Activated CD4-positive, CD25-positive, alpha-beta regulatory T cell treated with anti-CD3 and anti-CD28 coated beads, Interleukin-2, amount 50 U/mL, for 24 hours (primary cell): ENCODE data around the gene C6orf141.

ENCODE experiments used
- ATAC-seq, 2 donors: fragments of 150-1000 bp; cut with Tn5 transposase; one replicate each; pipeline ENCODE4 v1.10.0; 2021; ENCODE audit warnings: mild to moderate bottlenecking in 1 of 2, moderate library complexity in 1 of 2

Gene C6orf141

DNA sequence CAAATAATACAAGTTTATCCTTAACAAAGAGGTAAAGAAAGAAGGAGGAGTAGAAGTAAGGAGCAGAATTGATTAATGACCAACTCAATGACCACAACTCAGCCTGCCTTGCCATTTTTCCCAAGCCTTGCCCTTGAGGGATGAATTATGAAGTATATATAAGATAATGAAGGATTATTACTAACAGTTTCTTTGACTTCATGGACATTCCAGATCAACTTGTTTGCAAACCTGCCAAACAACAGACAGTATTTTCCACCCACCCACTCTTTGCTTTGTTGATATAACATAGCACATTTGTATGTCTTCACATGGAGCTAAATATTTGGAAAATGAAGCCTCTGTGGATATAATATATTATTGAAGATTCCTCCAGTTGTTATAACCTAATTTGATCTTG lies 9.9 kb upstream of the C6orf141 start:
- ATAC-seq, result no peak

DNA sequence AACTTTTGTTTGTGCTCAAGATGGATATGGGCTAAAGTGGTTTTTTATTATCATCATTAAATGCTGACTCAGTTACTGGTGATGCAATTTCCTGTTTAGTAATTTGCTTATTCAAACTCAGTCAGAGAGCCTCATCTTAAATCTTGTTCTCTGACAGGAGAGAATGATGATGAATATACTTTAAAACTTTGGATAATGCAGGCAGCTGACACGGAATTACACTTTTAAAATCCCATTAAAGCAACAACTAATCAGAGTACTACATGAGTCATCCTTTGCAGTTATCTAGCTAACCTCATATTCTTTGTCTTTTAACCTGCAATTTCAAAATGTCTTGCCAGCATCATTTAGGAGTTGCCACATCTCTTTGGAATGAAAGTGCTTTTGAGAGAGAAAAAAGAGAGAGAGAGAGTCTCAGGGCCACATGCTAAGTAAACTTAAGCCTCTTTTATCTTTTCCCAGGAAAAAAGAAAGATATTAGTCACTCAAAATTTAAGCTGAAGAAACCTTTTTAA lies 9.2 kb upstream of the C6orf141 start:
- no peak for ATAC-seq

DNA sequence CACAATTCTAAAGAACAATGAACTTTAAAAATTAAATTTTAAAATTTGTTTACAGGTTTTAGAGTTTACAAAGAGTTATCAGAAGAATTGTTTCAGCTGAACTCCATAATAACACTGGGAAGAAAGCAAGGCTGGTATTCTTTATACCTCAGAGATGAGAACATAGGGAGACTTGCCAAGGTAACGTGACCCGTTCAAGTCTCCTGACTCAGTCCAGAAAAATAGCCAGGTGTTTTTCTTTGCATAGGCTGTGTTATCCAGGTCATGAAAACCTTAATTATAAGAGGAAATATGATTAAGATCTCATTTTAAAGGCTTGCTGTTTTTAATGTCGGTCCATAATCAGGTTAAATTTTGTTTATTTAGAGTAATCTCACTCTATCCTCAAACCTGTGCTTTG lies 8.5 kb upstream of the C6orf141 start:
- ATAC-seq, result no peak

DNA sequence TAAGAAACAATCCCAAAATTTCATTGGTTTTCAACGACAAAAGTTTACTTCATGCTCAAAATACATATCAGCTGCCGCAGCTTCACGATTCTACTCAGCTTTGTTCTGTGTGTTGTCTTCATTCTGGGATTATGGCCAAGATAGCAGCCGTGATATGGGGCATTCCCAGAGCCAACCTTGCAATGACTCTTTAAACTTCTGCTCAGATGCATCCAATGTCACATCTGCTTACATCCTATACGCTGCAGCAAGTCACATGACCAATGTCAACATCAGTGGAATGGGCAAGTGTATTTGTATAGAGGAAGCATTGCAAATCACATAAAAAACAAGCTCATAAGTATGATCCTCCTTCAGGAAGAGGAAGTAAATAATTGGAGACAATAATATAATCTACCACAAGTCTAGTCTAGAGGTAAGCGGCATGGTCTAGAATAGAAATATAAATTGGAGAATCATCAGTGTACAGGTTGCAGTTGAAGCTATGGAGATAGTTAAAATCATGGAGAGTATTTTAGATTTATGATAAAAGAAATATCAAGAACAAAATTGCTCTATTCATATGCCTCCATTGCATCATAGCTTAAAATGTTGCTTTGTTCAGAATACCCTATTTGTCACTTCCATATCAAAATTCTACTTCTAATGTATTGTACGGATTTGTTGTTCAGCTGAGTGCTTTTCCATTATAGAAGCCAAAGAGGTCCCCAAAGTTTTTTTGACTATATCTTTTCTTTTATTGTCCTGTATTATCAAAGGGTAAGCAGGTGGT lies 7.2 kb upstream of the C6orf141 start:
- ATAC-seq, result no peak

DNA sequence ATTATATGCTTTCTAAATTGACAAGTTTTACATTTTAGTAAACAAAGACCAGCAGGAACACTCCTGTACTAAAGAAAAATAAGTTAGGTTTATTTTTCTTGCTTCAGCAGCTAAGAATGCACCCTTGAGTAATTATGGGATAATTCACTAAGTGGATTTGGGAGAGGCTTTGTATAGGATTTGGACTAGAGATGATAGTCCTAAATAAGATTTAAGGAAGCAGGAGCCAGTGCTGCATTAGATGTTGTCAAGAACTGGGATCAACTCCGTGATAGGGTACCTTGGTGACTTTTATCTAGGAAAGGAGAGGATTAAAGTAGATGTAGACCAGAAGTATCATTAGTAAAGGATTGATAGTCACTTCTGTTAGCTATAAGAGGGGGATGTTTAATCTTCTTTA lies 4.1 kb upstream of the C6orf141 start:
- no peak for ATAC-seq

DNA sequence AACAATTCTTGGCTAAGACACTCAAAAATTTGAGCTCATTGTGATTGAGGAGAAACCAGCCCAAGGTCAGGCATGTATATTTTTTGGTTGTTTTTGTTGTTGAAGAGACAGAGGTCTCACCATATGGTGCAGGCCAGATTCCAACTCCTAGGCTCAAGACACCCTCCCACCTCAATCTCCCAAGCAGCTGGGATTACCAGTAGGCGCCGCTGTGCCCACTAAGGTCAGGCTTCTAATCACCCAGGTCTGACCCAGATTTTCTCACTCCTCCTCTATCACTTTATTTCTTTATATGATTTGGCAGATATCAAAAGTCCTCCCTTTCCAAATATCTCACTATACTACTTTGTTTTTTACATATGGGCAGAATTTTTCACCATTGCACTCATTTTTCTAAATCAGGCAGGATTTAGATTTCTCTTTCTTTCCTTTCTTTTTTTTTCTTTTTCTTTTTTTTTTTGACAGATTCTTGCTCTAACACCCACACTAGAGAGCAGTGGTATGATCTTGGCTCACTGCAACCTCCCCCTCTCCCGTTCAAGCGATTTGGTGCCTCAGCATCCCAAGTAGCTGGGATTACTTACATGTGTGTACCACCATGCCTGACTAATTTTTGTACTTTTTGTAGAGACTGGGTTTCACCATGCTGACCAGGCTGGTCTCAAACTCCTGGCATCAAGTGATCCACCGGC lies 1.7 kb upstream of the C6orf141 start:
- no peak for ATAC-seq

DNA sequence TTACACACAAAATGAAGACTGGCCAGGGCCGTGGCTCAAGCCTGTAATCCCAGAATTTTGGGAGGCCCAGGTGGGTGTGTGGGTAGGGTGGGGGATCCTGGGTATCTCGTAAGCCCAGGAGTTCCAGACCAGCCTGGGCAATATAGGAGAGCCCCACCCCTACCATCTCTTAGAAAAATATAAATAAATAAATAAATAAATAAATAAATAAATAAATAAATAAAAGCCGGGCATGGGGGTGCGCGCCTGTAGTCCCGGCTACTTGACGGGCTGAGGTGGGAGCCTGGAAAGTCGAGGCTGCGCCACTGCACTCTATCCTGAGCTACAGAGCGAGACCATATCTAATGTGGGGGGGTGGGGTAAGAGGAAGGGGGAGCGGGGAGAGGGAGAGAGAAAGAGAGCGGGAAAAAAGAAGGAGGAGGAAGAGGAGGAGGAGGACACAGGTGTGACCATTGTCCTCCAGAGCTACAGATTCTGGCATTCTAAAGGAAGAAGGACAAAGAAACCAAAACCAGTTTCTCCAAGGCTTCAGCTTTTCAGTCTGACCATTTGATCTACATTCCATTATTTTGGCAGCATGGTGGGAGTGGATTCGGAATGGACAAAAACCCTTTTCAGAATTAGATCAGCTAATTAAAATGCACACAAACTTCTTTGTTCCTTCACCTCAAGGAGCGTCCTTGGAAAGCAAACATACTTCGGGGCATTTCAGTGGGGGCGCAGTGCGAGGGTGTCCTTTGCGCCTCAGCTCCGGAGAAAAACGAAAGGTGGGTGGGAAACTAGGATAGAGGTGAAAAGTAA lies 577 bp upstream of the C6orf141 start:
- no peak for ATAC-seq

DNA sequence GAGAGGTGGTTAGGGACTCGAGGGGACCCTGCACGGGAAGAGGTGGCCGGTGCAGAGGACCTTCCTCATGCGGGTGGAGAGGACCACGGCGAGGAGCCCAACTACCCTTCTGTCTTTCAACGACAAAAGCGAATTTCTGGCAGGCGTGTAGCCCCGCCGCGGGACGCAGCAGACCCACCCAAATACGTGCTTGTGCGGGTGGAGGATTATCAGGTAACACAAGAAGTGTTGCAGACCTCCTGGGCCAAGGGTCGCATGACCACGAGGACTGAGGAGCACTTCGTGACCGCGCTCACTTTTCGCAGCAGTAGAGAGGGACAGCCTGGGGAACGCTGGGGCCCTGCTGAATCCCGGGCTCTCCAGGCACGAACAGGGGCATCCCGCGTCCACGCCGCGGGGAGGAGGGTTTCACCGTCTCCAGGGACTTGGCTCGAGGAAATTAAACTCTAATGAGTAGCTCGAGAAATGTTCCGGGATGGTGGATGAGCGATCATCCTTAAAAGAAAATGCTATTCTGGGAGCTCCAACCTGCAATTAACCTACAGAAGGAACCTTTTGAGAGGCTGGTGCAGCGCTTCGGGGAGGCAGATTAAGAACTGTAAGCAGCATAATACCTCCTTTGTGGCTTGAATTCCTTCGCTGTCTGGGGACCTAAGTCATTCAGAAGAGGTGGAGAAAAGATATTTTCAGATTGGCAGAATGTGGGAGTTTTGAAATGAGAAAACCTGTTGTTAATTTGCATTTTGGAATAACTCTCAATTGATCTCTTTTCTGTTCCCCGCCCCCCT lies 804 bp downstream of the C6orf141 start:
- ATAC-seq, result peak in 1 of 2 donors; percentile 10

DNA sequence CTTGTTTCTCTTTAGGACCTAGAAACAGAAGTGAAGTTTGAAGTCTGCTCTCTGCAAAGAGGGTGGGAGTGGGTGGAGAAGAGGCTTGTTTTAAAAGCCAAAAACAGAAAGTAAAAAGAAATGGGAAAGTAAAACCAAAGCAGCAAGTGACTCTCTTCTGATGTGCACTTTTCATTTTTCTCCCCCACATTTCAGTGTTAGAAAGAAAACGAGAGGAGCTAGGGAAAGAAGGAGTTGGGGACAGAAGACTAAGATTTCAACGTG lies 1.3 kb downstream of the C6orf141 start:
- ATAC-seq, result no peak

DNA sequence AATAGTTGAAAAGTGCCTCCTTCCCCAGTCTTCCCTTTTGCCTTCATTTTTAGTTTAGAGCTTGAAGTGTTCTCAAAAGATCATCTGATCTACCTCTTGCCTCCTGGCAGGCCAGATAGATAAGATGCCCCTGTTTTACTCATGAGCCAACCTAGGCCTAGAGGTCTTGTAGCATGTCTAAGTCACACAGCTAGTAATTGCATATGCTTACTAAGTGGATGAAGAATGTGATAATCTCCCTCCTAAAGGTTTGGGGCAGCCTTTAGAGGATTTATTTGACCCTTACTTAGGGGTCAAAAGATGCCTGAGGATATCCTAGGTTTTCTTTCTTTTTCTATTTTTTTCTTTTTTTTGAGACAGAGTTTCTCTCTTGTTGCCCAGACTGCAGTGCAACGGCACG lies 2.1 kb downstream of the C6orf141 start:
- ATAC-seq, result no peak

DNA sequence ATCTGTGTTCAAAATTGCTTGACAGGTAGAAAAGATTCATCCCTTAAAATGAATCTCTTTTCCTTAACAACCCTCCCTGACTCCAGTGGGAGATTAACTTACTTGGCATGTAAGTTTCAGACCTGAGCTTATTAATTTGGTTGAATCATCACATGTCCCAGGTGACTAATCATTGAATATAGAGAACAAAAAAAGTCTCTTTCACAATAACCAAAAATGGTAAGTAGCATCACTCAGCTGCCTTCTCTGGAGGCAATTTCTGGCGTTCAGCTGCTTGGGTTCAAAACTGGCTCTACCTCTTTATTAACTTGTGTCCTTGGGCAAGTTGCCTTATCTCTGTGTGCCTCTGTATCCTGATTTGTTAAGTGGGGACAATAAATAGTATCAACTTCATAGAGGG lies 2.9 kb downstream of the C6orf141 start:
- ATAC-seq, result no peak

DNA sequence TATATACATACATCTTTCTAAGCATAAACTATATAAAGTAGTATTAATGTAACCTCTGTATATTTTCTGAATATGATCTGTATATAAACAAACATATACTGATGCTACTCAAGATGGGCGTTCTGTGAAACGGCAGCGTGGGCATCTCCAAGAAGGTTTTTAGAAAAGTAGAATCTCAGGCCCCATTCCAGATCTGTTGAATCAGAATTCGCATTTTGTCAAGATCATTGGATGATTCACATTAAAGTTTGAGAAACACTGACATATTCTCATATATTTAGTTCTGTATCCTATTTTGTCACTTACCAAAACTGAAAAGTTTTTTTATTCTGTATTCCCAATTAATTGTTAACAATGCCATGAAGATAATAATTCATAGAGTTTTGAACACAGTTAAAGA lies 5.5 kb downstream of the C6orf141 start:
- no peak for ATAC-seq

DNA sequence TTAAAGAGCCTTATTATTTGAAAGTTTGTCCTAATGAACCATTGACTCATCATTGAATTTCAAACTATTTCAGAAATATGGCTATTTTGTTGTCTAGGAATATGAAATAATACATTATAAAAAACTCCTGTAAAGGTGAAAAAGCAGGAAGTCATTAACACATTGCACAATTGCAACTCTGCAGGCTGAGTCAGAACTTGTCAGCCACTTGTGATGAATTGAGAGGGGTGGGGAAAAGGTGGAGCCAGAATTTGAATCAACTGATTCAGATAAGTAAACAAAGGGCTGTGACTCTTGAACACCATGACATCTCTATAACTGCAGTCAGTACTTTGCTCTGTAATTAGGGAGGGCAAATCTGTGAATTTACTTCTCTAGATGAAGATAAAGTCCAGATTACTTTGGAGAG lies 6.0 kb downstream of the C6orf141 start:
- peak in 1 of 2 donors; percentile 45 for ATAC-seq

DNA sequence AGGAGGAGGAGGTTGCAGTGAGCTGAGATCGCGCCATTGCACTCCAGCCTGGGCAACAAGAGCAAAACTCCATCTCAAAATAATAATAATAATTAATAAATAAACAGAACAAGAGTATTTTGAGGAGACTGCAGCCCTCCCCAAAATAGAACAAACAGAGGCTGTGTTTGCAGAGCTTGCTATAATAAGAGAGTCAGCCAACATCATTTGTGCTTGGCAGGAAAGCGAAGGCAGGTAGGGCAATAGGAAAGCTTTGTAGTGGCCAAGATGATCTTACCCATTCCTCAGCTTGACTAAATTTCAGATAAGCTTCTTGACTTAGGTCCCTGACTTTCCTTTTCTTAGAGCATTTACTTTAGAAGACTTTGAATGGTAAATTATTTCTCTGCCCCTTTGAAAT lies 6.7 kb downstream of the C6orf141 start:
- ATAC-seq, result no peak

DNA sequence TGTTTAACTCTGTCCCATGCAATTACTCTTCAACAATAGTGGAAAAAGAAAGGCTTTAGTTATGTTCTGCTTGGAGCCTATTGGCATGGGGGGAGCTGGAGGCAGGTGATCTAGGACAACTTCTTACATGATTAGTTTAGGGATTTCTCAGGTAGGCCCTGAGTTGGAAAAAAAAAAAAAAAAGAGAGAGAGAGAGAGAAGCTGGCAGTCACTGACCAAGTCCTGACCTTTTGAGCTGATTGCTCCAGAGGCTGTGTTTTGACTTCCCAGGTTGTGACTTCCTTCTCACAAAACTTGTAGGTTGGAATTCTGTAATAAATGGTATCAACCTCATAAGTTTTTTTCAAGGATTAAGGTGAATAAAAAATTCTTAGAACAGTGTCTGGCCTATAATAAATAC lies 7.8 kb downstream of the C6orf141 start:
- no peak for ATAC-seq

DNA sequence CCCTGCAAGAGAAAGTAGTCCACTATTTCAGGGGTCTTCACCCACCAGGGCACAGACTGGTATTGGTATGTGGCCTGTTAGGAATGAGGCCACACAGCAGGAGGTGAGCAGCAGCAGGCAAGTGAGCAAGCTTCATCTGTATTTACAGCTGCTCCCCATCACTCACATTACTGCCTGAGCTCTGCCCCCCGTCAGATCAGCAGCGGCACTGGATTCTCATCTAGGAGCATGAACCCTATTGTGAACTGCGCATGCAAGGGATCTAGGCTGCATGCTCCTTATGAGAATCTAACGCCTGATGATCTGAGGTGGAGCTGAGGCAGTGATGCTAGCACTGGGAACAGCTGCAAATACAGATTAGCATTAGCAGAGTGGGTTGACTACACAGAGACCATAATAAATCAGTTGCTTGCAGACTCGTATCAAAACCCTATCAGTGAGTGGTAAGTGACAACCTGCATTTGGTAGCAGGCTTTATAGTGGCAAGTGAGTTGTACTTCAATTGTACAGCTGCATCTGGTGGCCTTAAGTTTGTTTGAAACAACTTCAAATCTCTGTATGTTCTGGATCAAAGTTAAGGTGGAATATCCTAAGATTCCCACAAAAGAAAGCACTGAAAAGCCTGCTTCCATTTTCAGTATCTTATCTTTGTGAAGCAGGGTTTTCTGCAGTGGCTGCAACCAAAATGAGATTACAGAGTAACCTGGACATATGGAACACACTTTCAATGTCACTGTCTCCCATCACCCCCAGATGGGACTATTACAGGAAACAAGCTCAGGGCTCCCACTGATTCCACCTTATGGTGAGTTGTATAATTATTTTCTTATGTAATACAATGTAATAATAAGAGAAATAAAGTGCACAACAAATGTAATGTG lies 12.8 kb downstream of the C6orf141 start:
- ATAC-seq, result no peak

DNA sequence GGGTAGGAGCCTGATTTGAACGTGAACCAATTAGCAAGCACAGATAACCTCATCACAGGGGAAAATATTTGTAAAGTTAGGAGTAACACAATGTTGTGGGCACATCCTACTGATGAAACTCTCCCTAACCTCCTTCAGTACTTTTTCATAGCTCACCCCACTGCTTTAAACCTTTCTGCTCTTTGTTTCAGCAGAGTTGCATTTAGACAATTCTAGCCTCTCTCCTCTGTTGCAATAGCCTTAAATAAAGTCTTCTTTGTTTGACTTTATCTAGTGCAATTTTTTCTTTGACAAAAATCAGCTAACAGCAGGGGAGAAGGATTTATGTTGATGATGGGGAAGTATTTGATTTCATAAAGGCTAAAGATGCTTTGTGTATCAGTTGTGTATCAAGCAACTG lies 14.1 kb downstream of the C6orf141 start:
- no peak for ATAC-seq

DNA sequence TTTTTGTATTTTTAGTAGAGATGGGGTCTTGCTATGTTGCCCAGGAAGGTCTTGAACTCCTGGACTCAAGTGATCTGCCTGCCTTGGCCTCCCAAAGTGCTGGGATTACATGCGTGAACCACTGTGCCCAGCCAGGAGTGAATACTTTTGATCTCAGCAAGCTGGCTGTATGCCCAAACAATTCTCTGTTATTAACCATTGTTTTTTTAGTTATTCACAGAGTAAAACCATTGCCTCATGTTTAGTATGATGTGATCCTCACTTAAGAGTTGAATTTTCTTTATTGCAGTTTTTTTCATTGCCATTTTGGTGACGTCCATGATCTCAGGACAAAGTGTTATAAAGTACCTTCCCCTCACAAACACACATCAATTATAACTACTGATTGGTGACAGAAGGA lies 14.8 kb downstream of the C6orf141 start:
- no peak for ATAC-seq

DNA sequence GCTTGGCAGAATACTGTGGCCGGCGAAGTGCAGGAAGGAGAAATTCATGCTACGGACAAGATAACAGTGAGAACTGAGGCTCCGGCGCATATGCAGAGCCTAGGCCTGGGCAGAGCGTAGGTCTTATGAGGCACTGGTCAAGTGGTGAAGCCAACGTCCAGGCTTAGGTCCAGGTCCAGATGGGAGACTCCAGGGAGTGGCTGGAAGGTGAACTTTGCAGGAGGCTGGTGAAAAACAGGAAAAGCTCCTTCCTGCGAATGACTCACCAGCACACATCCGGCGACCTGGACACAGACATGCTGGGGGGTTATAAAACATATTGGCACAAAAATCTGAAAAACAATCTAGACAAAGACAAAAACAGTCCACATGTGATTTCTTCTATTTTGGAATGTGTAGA lies 15.4 kb downstream of the C6orf141 start:
- ATAC-seq, result no peak

DNA sequence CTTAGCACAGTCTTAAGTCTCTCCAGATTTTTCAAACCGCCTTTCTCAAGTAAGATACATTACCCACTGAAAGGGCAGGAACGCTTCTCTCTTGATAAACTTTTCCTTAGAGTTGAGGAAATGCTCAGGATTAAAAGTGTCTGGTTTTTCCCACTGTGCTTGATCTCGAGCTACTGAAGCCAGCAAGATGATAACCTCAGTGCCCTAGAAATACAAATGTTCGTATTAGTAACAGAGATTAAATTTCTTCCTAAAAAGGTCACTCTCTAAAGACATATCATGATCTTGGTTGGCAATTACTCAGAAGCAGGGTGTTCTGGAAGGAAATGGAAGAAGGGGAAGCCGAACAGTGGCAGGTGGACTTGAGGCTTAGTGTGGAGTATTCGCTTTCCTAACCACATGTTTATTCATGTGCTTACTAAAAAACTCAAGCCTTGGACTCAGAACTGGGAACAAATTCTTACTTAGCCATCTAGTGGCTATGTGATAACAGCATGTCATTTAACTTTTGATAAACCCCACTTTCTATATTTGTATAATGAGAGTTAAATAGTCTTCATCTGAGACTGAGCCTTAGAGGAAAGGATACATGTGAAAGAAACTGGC lies 20.1 kb downstream of the C6orf141 start:
- ATAC-seq, result no peak

DNA sequence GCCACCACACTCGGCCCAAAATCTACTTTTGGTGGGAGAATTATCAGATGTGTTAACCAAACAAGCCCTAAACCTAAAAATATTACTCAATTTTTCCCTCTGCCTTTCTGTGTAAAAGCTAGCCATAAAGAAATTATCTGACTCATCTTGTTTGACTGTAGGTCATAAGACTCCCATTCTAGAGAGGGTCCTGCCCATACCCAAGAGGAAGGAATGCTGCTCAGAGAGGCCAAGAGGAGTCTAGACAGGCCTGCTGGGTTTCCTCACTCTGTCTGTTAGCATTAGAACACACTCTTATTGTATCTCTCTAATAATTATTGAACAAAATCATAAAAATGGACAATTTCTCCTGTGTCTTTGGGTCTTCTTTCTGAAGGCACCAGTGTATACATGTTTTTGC lies 26.1 kb downstream of the C6orf141 start:
- no peak for ATAC-seq

DNA sequence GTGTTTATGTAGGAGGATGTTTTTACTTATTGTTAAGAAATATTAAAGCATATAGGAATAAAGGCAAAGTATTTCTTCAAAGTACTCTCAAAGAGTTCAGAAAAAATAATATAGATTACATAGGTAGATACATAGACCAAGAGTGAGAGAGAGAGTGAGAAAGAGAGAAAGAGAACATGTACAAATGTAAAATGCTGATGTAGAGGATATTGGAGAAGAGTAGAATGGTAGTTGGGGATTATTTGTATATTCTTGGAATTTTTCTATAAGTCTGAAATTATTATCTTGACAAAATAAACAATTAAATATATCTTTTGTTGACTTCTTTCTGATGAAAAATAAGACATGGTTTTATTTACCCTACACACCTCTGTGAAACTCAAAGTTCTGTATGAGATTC lies 29.2 kb downstream of the C6orf141 start:
- no peak for ATAC-seq
